ENCODE data around the gene MYOM1. TPM values are rescaled to one million over a fixed set of nuclear protein-coding genes. Genes with fewer than 3 reads are reported as not detected.
A peak's percentile ranks its signal among the peaks of the same experiment; 100 is the strongest.

MYOM1 gene
- total RNA-seq, 1 experiment from 2014 or later, result 0.37 TPM

DNA sequence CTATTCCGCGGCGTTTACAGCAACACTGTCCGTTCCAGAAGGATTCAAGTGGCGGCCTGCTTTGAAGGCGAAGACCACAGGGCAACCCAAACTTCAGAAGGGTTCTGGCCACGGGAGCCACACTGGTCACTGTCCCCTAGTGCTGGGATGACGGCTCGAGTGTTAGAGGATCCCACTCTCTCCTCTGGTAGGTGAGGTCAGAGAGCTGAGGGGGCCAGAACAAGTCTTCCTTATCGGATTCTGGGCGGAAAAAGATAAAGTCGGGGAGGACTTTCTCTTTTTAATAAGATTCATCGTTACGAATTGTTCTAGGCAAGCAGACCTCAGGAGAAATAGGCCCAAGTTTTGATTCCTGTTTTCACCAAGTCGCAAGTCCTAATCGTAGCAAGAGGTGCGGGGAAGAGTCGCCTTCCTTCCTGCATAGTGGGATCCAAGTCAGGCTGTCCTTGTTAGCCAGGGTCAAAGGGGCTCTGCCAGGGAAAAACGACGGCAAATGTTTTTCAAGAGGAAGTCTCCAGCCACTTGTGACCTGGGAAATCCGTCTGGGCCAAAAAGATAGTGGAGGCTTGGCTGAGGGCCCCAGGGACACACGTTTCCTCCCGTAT, 27.0 kb upstream of the MYOM1 start:
- CTCF ChIA-PET, result interaction anchor here (0.5 to 1.5 kb wide), 5 partner anchors 51 to 323 kb away, joined by 3 to 24 read pairs (median 5); no protein-coding TSS in a partner anchor
- POLR2A ChIA-PET (ENCODE audit: low non-redundant PET), result no interaction called here
- intact Hi-C loops (cut with micrococcal nuclease; ENCODE audit: unreplicated experiment), result loop anchor here (2.0 to 10.0 kb wide), 4 partner anchors 94 to 472 kb away; partner anchors contain the start of gene LPIN2
- no peaks in the 10 kb centered on the region for H3K27me3 ChIP-seq (replicated peaks; ENCODE audit: insufficient read depth, low read depth, low read length, poor library complexity)
- no peak for TF ChIP-seq EZH2 (IDR thresholded peaks at IDR 0.05; ENCODE audit: borderline replicate concordance, low read depth, low read length, poor library complexity, severe bottlenecking)
- TF ChIP-seq, protein P1, sequence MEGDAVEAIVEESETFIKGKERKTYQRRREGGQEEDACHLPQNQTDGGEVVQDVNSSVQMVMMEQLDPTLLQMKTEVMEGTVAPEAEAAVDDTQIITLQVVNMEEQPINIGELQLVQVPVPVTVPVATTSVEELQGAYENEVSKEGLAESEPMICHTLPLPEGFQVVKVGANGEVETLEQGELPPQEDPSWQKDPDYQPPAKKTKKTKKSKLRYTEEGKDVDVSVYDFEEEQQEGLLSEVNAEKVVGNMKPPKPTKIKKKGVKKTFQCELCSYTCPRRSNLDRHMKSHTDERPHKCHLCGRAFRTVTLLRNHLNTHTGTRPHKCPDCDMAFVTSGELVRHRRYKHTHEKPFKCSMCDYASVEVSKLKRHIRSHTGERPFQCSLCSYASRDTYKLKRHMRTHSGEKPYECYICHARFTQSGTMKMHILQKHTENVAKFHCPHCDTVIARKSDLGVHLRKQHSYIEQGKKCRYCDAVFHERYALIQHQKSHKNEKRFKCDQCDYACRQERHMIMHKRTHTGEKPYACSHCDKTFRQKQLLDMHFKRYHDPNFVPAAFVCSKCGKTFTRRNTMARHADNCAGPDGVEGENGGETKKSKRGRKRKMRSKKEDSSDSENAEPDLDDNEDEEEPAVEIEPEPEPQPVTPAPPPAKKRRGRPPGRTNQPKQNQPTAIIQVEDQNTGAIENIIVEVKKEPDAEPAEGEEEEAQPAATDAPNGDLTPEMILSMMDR (conservative IDR thresholded peaks at IDR 0.05; ENCODE audit: low read depth, low read length), result no peak
- no peaks in the 10 kb centered on the region for H3K9me3 ChIP-seq (ENCODE audit: low read depth, low read length, poor library complexity, severe bottlenecking)
- TSS peak; percentile 46 for BruUV-seq (replicated peaks)
- DNase-seq (ENCODE audit: low spot score), result no peak
- peak overlapping the region; percentile 96 for H3K27ac ChIP-seq (ENCODE audit: low read depth, low read length, poor library complexity, severe bottlenecking)
- peaks cover 13% of the 10 kb centered on the region for H3K36me3 ChIP-seq (ENCODE audit: insufficient read depth, low read length, poor library complexity, severe bottlenecking)
- peaks cover 34% of the 10 kb centered on the region for H3K4me1 ChIP-seq (ENCODE audit: insufficient read depth, low read length, poor library complexity, severe bottlenecking)
- H3K4me3 ChIP-seq (ENCODE audit: low read depth, low read length, poor library complexity, severe bottlenecking), result peak overlapping the region; percentile 75

DNA sequence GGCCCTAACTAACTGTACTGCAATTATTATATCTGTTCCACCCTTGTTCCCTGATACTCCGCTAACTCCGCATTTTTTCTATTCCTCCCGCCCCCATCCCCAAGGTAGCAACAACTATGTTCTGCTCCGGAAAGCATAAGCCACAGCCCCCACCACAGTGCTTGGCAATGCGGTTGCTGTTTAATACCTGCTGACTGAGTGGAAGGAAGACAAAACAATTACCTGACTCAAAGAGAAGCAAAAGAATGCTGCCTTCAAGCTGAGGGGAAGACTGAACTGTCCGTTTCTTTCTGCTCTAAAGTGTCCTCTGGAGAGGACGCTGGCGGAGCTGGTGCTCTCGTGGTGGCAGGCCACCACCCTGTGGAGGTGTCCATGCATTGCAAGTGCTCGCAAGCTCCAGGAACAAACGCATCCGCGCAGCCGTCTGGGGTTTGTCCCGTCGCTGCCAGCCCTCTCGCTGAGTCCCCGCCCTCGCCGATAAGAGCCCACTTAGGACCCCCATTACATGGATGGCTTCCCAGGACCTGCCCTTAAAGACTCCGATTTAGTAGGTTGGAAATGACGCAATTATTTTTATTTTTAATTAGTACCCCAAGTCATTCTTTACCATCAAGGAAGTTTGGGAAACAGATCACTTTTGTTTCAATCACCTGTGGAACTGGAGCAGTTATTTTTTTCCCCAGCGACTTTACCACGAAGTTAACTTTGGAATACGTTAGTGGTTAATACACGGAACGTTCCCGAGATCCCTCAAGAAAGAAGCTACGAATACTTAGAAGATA, 26.3 kb upstream of the MYOM1 start:
- TF ChIP-seq EZH2 (IDR thresholded peaks at IDR 0.05; ENCODE audit: borderline replicate concordance, low read depth, low read length, poor library complexity, severe bottlenecking), result no peak
- TF ChIP-seq, protein P1 (conservative IDR thresholded peaks at IDR 0.05; ENCODE audit: low read depth, low read length), result peak; percentile 97
- no peaks in the 10 kb centered on the region for H3K27me3 ChIP-seq (replicated peaks; ENCODE audit: insufficient read depth, low read depth, low read length, poor library complexity)
- H3K27ac ChIP-seq (ENCODE audit: low read depth, low read length, poor library complexity, severe bottlenecking), result peak overlapping the region; percentile 96
- peak; percentile 94 for DNase-seq (ENCODE audit: low spot score)
- H3K36me3 ChIP-seq (ENCODE audit: insufficient read depth, low read length, poor library complexity, severe bottlenecking), result peaks cover 13% of the 10 kb centered on the region
- intact Hi-C loops (cut with micrococcal nuclease; ENCODE audit: unreplicated experiment), result loop anchor here (2.0 to 10.0 kb wide), 4 partner anchors 94 to 471 kb away; partner anchors contain the start of gene LPIN2
- ChIA-PET POLR2A (ENCODE audit: low non-redundant PET) (interaction anchor here (0.6 kb wide), 1 partner anchor 239 kb away, joined by 3 read pairs; no protein-coding TSS in a partner anchor), CTCF (interaction anchor here (0.5 to 1.5 kb wide), 11 partner anchors 51 to 398 kb away, joined by 3 to 24 read pairs (median 4); no protein-coding TSS in a partner anchor)
- no TSS peak for BruUV-seq (replicated peaks)
- no peaks in the 10 kb centered on the region for H3K9me3 ChIP-seq (ENCODE audit: low read depth, low read length, poor library complexity, severe bottlenecking)
- H3K4me1 ChIP-seq (ENCODE audit: insufficient read depth, low read length, poor library complexity, severe bottlenecking), result peaks cover 27% of the 10 kb centered on the region
- H3K4me3 ChIP-seq (ENCODE audit: low read depth, low read length, poor library complexity, severe bottlenecking), result peak overlapping the region; percentile 75

DNA sequence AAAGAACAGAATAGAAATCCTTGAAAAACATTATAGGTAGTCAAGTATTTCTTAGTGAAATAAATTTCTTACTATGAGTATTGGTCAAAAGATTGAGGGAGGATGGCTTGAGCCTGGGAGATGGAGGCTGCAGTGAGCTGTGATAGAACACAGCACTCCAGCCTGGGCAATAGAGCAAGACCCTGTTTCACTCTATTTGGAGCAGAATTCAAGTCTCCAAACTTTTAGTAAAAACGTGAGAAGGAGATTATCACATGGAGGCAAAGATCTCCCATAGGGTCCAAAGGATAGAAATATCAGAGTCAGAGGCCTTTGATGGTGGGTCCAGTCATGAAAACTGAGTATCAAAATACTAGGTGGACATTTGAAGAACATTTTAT, 25.4 kb upstream of the MYOM1 start:
- Histone ChIP-seq H3K4me1 (ENCODE audit: insufficient read depth, low read length, poor library complexity, severe bottlenecking) (peaks cover 18% of the 10 kb centered on the region), H3K27ac (ENCODE audit: low read depth, low read length, poor library complexity, severe bottlenecking) (no peak overlapping the region), H3K36me3 (ENCODE audit: insufficient read depth, low read length, poor library complexity, severe bottlenecking) (peaks cover 9% of the 10 kb centered on the region), H3K27me3 (replicated peaks; ENCODE audit: insufficient read depth, low read depth, low read length, poor library complexity) (no peaks in the 10 kb centered on the region), H3K4me3 (ENCODE audit: low read depth, low read length, poor library complexity, severe bottlenecking) (no peak overlapping the region), H3K9me3 (ENCODE audit: low read depth, low read length, poor library complexity, severe bottlenecking) (no peaks in the 10 kb centered on the region)
- TF ChIP-seq EZH2 (IDR thresholded peaks at IDR 0.05; ENCODE audit: borderline replicate concordance, low read depth, low read length, poor library complexity, severe bottlenecking), result no peak
- TF ChIP-seq, protein P1 (conservative IDR thresholded peaks at IDR 0.05; ENCODE audit: low read depth, low read length), result no peak
- no peak for DNase-seq (ENCODE audit: low spot score)
- intact Hi-C loops (cut with micrococcal nuclease; ENCODE audit: unreplicated experiment), result loop anchor here (5.0 to 10.0 kb wide), 3 partner anchors 93 to 470 kb away; partner anchors contain the start of gene LPIN2
- ChIA-PET POLR2A (ENCODE audit: low non-redundant PET) (no interaction called here), CTCF (interaction anchor here (0.9 to 1.5 kb wide), 4 partner anchors 94 to 325 kb away, joined by 3 to 24 read pairs (median 4); no protein-coding TSS in a partner anchor)
- no TSS peak for BruUV-seq (replicated peaks)
